Measurements from ENCODE around the gene RABIF. TPM values are rescaled to one million over a fixed set of nuclear protein-coding genes. Genes with fewer than 3 reads are reported as not detected.

RABIF gene
- total RNA-seq, 6 experiments from 2014 or later: 2.6 to 6.3 (median 4.5) TPM

DNA sequence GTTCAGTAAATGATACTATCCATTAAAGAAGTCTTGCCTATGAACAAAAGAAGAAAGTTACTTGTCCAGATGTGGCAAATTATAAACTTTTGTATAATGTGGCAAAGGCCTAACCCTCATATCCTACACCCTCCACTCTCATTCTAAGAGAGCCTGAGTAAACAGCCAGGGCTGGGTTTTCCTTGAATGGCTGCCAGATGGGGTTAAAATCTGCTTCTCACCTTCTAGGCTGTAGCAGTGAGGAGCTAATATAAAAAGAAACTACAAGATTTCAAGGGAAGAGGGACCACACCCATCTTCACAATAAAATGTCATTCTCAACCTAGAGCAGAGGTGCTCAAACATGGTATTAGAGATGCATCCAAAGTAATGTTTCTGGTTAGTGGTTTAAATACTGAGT lies 8.9 kb downstream of the RABIF start:
- Histone ChIP-seq H3K27ac (no peak overlapping the region), H3K9me3 (no peaks in the 10 kb centered on the region), H3K36me3 (peaks cover 0 to 11% (median 8%) of the 10 kb centered on the region in 4 donors), H3K27me3 (no peaks in the 10 kb centered on the region), H3K4me1 (no peaks in the 10 kb centered on the region), H3K4me3 (no peak overlapping the region)
- ATAC-seq (no peak), DNase-seq (no peak)
- TF ChIP-seq, protein P1, sequence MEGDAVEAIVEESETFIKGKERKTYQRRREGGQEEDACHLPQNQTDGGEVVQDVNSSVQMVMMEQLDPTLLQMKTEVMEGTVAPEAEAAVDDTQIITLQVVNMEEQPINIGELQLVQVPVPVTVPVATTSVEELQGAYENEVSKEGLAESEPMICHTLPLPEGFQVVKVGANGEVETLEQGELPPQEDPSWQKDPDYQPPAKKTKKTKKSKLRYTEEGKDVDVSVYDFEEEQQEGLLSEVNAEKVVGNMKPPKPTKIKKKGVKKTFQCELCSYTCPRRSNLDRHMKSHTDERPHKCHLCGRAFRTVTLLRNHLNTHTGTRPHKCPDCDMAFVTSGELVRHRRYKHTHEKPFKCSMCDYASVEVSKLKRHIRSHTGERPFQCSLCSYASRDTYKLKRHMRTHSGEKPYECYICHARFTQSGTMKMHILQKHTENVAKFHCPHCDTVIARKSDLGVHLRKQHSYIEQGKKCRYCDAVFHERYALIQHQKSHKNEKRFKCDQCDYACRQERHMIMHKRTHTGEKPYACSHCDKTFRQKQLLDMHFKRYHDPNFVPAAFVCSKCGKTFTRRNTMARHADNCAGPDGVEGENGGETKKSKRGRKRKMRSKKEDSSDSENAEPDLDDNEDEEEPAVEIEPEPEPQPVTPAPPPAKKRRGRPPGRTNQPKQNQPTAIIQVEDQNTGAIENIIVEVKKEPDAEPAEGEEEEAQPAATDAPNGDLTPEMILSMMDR (IDR thresholded peaks at IDR 0.05): no peak
- TF ChIP-seq POLR2A (IDR thresholded peaks at IDR 0.05): no peak
- intact Hi-C loops (cut with DNase I): no loop called here

DNA sequence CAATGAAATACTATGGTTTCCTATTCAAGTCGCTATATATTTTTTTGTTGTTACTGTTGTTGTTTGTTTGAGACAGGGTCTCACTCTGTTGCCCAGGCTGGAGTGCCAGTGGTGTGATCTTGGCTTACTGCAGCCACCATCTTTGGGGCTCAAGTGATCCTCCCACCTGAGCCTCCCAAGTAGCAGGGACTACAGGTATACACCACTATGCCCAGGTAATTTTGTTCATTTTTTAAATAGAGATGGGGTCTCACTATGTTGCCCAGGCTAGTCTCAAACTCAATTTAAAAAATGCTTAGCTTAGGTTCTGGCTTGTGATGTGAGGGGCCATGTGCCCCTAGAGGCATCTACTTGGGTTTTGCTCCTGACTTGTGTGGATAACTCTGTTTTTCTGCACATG lies 9.8 kb downstream of the RABIF start:
- no peak for TF ChIP-seq POLR2A (IDR thresholded peaks at IDR 0.05)
- TF ChIP-seq, protein P1 (IDR thresholded peaks at IDR 0.05): no peak
- Histone ChIP-seq H3K27me3 (no peaks in the 10 kb centered on the region), H3K4me3 (no peak overlapping the region), H3K36me3 (peaks cover 0 to 11% (median 8%) of the 10 kb centered on the region in 4 donors), H3K4me1 (no peaks in the 10 kb centered on the region), H3K27ac (no peak overlapping the region), H3K9me3 (no peaks in the 10 kb centered on the region)
- ATAC-seq (no peak), DNase-seq (no peak)
- intact Hi-C loops (cut with DNase I): no loop called here
- 100% methylated on average over 1 of the region's 1 CpG for WGBS (ENCODE audit: insufficient coverage, low coverage, low lambda C conversion rate, missing lambda C conversion rate)

DNA sequence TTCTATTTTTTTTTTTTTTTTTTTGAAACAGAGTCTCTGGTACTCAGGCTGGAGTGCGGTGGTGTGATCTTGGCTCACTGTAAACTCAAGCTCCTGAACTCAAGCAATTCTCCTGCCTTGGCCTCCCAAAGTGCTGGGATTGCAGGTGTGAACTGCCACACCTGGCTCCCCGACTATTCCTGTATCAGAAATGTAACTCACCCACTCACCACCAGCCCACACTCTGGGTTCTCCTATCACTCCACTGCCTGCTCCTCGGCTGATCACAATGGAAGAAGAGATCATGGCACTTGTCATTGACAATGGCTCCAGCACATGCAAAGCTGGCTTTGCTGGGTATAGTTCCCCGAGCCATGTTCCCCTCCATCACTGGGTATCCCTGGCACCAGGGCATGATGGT lies 15.9 kb downstream of the RABIF start:
- H3K27me3 ChIP-seq: no peaks in the 10 kb centered on the region
- no peaks in the 10 kb centered on the region for H3K36me3 ChIP-seq
- no peak for TF ChIP-seq POLR2A (IDR thresholded peaks at IDR 0.05)
- TF ChIP-seq, protein P1 (IDR thresholded peaks at IDR 0.05): no peak
- WGBS (ENCODE audit: insufficient coverage, low coverage, low lambda C conversion rate, missing lambda C conversion rate): 94% methylated on average over 3 of the region's 4 CpGs
- DNase-seq (no peak), ATAC-seq (no peak)
- no peaks in the 10 kb centered on the region for H3K4me1 ChIP-seq
- no peaks in the 10 kb centered on the region for H3K9me3 ChIP-seq
- intact Hi-C loops (cut with DNase I): no loop called here
- no peak overlapping the region for H3K27ac ChIP-seq
- H3K4me3 ChIP-seq: no peak overlapping the region

DNA sequence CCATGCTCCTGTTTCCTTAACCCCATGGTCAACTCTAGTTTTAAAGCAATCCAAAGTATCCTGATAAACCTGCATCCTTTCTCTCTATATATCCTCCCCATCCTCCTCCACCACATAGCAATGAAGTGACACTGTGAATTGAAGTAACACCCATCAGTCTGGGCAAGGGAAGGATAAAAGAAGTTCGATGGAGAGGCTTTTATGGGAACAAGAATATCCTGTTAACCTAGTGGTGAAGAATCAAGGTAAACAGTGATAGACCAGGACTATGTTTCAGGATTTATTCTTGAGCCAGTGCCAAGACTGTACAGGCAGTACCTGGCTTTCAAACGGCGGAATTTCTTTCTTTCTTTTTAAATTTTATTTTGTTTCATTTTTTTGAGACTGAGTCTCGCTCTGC lies 17.6 kb downstream of the RABIF start:
- Histone ChIP-seq H3K36me3 (no peaks in the 10 kb centered on the region), H3K4me3 (no peak overlapping the region), H3K4me1 (no peaks in the 10 kb centered on the region), H3K27ac (no peak overlapping the region), H3K27me3 (no peaks in the 10 kb centered on the region), H3K9me3 (no peaks in the 10 kb centered on the region)
- intact Hi-C loops (cut with DNase I): no loop called here
- TF ChIP-seq, protein P1 (IDR thresholded peaks at IDR 0.05): no peak
- TF ChIP-seq POLR2A (IDR thresholded peaks at IDR 0.05): no peak
- DNase-seq (no peak), ATAC-seq (no peak)
- 59% methylated on average over 3 of the region's 4 CpGs for WGBS (ENCODE audit: insufficient coverage, low coverage, low lambda C conversion rate, missing lambda C conversion rate)
